SK-N-SH treated with all-trans-retinoic acid at 6 μM for 48 hours (cell line): Measurements from ENCODE around the gene SULT6B1.

Source experiments
- ARNTL ChIP-seq: fragments of 450-650 bp; formaldehyde crosslinking; IDR thresholded peaks from 2 replicates; pipeline ENCODE4 v1.5.0; 2020; ENCODE audit warnings: low read depth, mild to moderate bottlenecking, moderate library complexity, borderline replicate concordance
- CREB5 ChIP-seq: fragments of 250-450 bp; sonication (Bioruptor Pico); IDR thresholded peaks from 2 replicates; pipeline ENCODE4 v1.5.1; 2020; ENCODE audit warnings: low read depth, mild to moderate bottlenecking, moderate library complexity
- ESRRG ChIP-seq: fragments of 250-450 bp; sonication (Bioruptor Pico); IDR thresholded peaks from 2 replicates; pipeline ENCODE4 v1.6.1; 2021; ENCODE audit warnings: mild to moderate bottlenecking
- GLIS3 ChIP-seq: fragments of 250-450 bp; sonication (Bioruptor Pico); IDR thresholded peaks from 2 replicates; pipeline ENCODE4 v1.5.0; 2020; ENCODE audit warnings: mild to moderate bottlenecking, moderate library complexity
- PATZ1 ChIP-seq: fragments of 250-450 bp; sonication (Bioruptor Pico); IDR thresholded peaks from 2 replicates; pipeline ENCODE4 v1.8.0; 2020; ENCODE audit warnings: mild to moderate bottlenecking, moderate library complexity, borderline replicate concordance
- PPARA ChIP-seq: fragments of 250-450 bp; sonication (Bioruptor Pico); IDR thresholded peaks from 2 replicates; pipeline ENCODE4 v1.5.0; 2020; ENCODE audit warnings: mild to moderate bottlenecking, borderline replicate concordance
- RARB ChIP-seq: fragments of 250-450 bp; sonication (Bioruptor Pico); IDR thresholded peaks from 2 replicates; pipeline ENCODE4 v1.8.0; 2021; ENCODE audit warnings: mild to moderate bottlenecking, moderate library complexity
- TOX ChIP-seq: fragments of 250-450 bp; sonication (Bioruptor Pico); IDR thresholded peaks from 2 replicates; pipeline ENCODE4 v1.8.0; 2021; ENCODE audit warnings: mild to moderate bottlenecking, moderate library complexity, borderline replicate concordance
- TSHZ2 ChIP-seq: fragments of 250-450 bp; sonication (Bioruptor Pico); IDR thresholded peaks from 2 replicates; pipeline ENCODE4 v1.5.0; 2020; ENCODE audit warnings: mild to moderate bottlenecking, moderate library complexity
- ZFP3 ChIP-seq: fragments of 250-450 bp; sonication (Bioruptor Pico); IDR thresholded peaks from 2 replicates; pipeline ENCODE4 v1.5.0; 2020; ENCODE audit warnings: mild to moderate bottlenecking, moderate library complexity
- ZFP30 ChIP-seq: fragments of 450-650 bp; formaldehyde crosslinking; IDR thresholded peaks from 2 replicates; pipeline ENCODE4 v1.5.0; 2022; ENCODE audit warnings: mild to moderate bottlenecking, moderate library complexity
- ZNF565 ChIP-seq: fragments of 450-650 bp; formaldehyde crosslinking; conservative IDR thresholded peaks from 2 replicates; pipeline ENCODE4 v1.5.0; 2020; ENCODE audit warnings: low read depth, mild to moderate bottlenecking, moderate library complexity
- ZNF70 ChIP-seq: fragments of 450-650 bp; formaldehyde crosslinking; IDR thresholded peaks from 2 replicates; pipeline ENCODE4 v1.5.0; 2020; ENCODE audit warnings: mild to moderate bottlenecking, moderate library complexity

- TF ChIP-seq CREB5 (CRISPR knock-in tag) (no peak), ESRRG (CRISPR knock-in tag) (no peak), ZFP30 (CRISPR knock-in tag) (no peak), PATZ1 (CRISPR knock-in tag) (0 out of 2 replicates have a peak, but pooled peaks have one; percentile 41), ZNF70 (CRISPR knock-in tag) (no peak), RARB (CRISPR knock-in tag) (no peak), TOX (CRISPR knock-in tag) (no peak), ZFP3 (CRISPR knock-in tag) (0 out of 2 replicates have a peak, but pooled peaks have one; percentile 60), ARNTL (CRISPR knock-in tag) (no peak), ZNF565 (no peak), GLIS3 (CRISPR knock-in tag) (no peak), PPARA (CRISPR knock-in tag) (no peak), TSHZ2 (CRISPR knock-in tag) (0 out of 2 replicates have a peak, but pooled peaks have one; percentile 34)
Observed at GRCh38 chr2:37156857-37157714, 31.4 kb downstream of the SULT6B1 start, which contains the start of gene EIF2AK2.
